ENCODE data around the gene PACS2. TPM values are rescaled to one million over a fixed set of nuclear protein-coding genes. Genes with fewer than 3 reads are reported as not detected.

Gene PACS2
- total RNA-seq, 1 experiment from 2014 or later: 72.5 TPM

DNA sequence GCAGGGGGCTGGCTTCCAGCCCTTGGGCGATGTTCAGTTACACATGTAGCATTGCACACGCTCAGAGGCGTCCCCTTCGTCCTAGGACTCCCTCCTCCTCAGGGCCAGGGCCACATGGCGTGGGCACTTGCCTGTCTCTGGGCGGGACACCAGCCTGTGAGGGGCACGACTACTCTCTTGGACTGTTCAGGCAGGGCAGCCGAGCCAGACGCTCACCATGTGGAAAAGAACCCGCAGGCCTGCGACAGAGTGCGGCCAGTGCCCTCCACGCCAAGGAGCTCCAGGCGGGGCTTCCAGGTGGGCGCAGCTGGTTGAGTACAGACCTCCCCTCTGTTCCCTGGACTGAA, 126.0 kb downstream of the PACS2 start:
- H3T11ph ChIP-seq (ENCODE audit: low read length): no peak overlapping the region
- no peak overlapping the region for H2BK5ac ChIP-seq (ENCODE audit: insufficient read length, low read length)
- no peak overlapping the region for H2BK20ac ChIP-seq (ENCODE audit: low read depth, low read length, poor library complexity, severe bottlenecking)
- H3K18ac ChIP-seq (ENCODE audit: insufficient read length, low read depth, low read length): no peak overlapping the region
- H4K91ac ChIP-seq (ENCODE audit: insufficient read length, low read depth, low read length): no peak overlapping the region
- TF ChIP-seq, protein P1, sequence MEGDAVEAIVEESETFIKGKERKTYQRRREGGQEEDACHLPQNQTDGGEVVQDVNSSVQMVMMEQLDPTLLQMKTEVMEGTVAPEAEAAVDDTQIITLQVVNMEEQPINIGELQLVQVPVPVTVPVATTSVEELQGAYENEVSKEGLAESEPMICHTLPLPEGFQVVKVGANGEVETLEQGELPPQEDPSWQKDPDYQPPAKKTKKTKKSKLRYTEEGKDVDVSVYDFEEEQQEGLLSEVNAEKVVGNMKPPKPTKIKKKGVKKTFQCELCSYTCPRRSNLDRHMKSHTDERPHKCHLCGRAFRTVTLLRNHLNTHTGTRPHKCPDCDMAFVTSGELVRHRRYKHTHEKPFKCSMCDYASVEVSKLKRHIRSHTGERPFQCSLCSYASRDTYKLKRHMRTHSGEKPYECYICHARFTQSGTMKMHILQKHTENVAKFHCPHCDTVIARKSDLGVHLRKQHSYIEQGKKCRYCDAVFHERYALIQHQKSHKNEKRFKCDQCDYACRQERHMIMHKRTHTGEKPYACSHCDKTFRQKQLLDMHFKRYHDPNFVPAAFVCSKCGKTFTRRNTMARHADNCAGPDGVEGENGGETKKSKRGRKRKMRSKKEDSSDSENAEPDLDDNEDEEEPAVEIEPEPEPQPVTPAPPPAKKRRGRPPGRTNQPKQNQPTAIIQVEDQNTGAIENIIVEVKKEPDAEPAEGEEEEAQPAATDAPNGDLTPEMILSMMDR (conservative IDR thresholded peaks at IDR 0.05): no peak
- H3K14ac ChIP-seq (ENCODE audit: insufficient read depth, low read length): no peak overlapping the region
- H3K4me2 ChIP-seq (ENCODE audit: insufficient read depth, insufficient read length, low read length): no peak overlapping the region
- no peak overlapping the region for H2BK15ac ChIP-seq (ENCODE audit: low read depth, low read length)
- H3K56ac ChIP-seq (ENCODE audit: insufficient read length, low read depth, low read length): no peak overlapping the region
- H2AK5ac ChIP-seq (ENCODE audit: insufficient read length, low read length): no peak overlapping the region
- H2BK120ac ChIP-seq (ENCODE audit: low read depth, low read length, poor library complexity, severe bottlenecking): no peak overlapping the region
- H4K20me1 ChIP-seq (ENCODE audit: control insufficient read depth, insufficient read depth, insufficient read length): no peaks in the 10 kb centered on the region
- no peak overlapping the region for H3K27ac ChIP-seq (ENCODE audit: insufficient read length, low read depth, low read length)
- no peak overlapping the region for H3K9ac ChIP-seq (ENCODE audit: extremely low read depth, insufficient read length, low read length)
- H3K27me3 ChIP-seq (ENCODE audit: insufficient read depth, low read length): no peaks in the 10 kb centered on the region
- no peaks in the 10 kb centered on the region for H3K23me2 ChIP-seq (ENCODE audit: insufficient read length, low read depth, low read length, poor library complexity, severe bottlenecking)
- DNase-seq: no peak
- Mint-ChIP-seq H3K36me3 (ENCODE audit: insufficient read depth in 1 of 3, low read depth in 3 of 3) (peaks cover 13 to 33% (median 25%) of the 10 kb centered on the region in 3 experiments; a peak in 6 of 7 replicates), H3K9me3 (no peaks in the 10 kb centered on the region), H3K27ac (no peak overlapping the region), H3K4me1 (peaks cover 2% of the 10 kb centered on the region in 2 experiments; a peak in 2 of 4 replicates), H3K4me3 (no peak overlapping the region), H3K27me3 (ENCODE audit: low read depth) (no peaks in the 10 kb centered on the region)
- H3K79me1 ChIP-seq (ENCODE audit: insufficient read depth, low read depth, low read length, poor library complexity, severe bottlenecking): peaks cover 2% of the 10 kb centered on the region
- no peak overlapping the region for H4K8ac ChIP-seq (replicated peaks; ENCODE audit: insufficient read length, low read depth, low read length)
- no peak overlapping the region for H2BK12ac ChIP-seq (ENCODE audit: insufficient read length, low read depth, low read length)
- H3K23ac ChIP-seq (ENCODE audit: insufficient read length, low read depth, low read length): no peak overlapping the region
- no peaks in the 10 kb centered on the region for H3K9me3 ChIP-seq (ENCODE audit: control insufficient read depth, low read depth, low read length)
- peaks cover 10% of the 10 kb centered on the region; the same call in 1 of the 2 replicates for H3K79me2 ChIP-seq (ENCODE audit: insufficient read depth, low read length)
- no peak overlapping the region for H3K4ac ChIP-seq (ENCODE audit: low read depth, low read length)
- no peak overlapping the region for H2AFZ ChIP-seq (ENCODE audit: low read length)
- H4K5ac ChIP-seq (ENCODE audit: insufficient read length, low read depth, low read length): no peak overlapping the region
- no peaks in the 10 kb centered on the region for H3K4me1 ChIP-seq (ENCODE audit: insufficient read depth, low read length)
- WGBS (ENCODE audit: extremely low coverage, insufficient read length, low lambda C conversion rate): no CpG with 5 or more reads among the region's 15 CpGs
